HG03097 (cell line): ENCODE measurements around the gene NAALADL2.

Experiments
- ATAC-seq: cut with Tn5 transposase; IDR thresholded peaks from one replicate; pipeline ENCODE4 v1.9.1; 2021; ENCODE audit not compliant: unreplicated experiment, low FRiP score

Gene NAALADL2

GRCh38 chr3:174959556-174960065, 100.5 kb downstream of the NAALADL2 start:
- no peak for ATAC-seq

- ATAC-seq: no peak
Measured at GRCh38 chr3:174960898-174961297, 101.8 kb downstream of the NAALADL2 start.

GRCh38 chr3:174973465-174973864, 114.3 kb downstream of the NAALADL2 start:
- no peak for ATAC-seq

- no peak for ATAC-seq
Measured at GRCh38 chr3:174986685-174987084, 127.6 kb downstream of the NAALADL2 start.

GRCh38 chr3:175001091-175001490, 142.0 kb downstream of the NAALADL2 start:
- no peak for ATAC-seq

- ATAC-seq: no peak
Measured at GRCh38 chr3:175002732-175003143, 143.6 kb downstream of the NAALADL2 start.

- ATAC-seq: no peak
Measured at GRCh38 chr3:175003590-175003989, 144.5 kb downstream of the NAALADL2 start.

- no peak for ATAC-seq
Measured at GRCh38 chr3:175005193-175005592, 146.1 kb downstream of the NAALADL2 start.

- ATAC-seq: no peak
Measured at GRCh38 chr3:175005881-175006280, 146.7 kb downstream of the NAALADL2 start.

- ATAC-seq: no peak
Measured at GRCh38 chr3:175007306-175007705, 148.2 kb downstream of the NAALADL2 start.

GRCh38 chr3:175009295-175009694, 150.2 kb downstream of the NAALADL2 start:
- no peak for ATAC-seq

- no peak for ATAC-seq
Measured at GRCh38 chr3:175015056-175015635, 156.0 kb downstream of the NAALADL2 start.

GRCh38 chr3:175018946-175019727, 160.0 kb downstream of the NAALADL2 start:
- no peak for ATAC-seq

- ATAC-seq: no peak
Measured at GRCh38 chr3:175020101-175020500, 161.0 kb downstream of the NAALADL2 start.

- ATAC-seq: no peak
Measured at GRCh38 chr3:175029828-175030227, 170.7 kb downstream of the NAALADL2 start.

GRCh38 chr3:175039875-175040274, 180.7 kb downstream of the NAALADL2 start:
- ATAC-seq: no peak

- ATAC-seq: no peak
Measured at GRCh38 chr3:175041369-175041768, 182.2 kb downstream of the NAALADL2 start.

- no peak for ATAC-seq
Measured at GRCh38 chr3:175046601-175047000, 187.5 kb downstream of the NAALADL2 start.

GRCh38 chr3:175047786-175048185, 188.7 kb downstream of the NAALADL2 start:
- ATAC-seq: no peak

GRCh38 chr3:175057401-175057800, 198.3 kb downstream of the NAALADL2 start:
- ATAC-seq: no peak

GRCh38 chr3:175059788-175060187, 200.7 kb downstream of the NAALADL2 start:
- ATAC-seq: no peak

- no peak for ATAC-seq
Measured at GRCh38 chr3:175065497-175065896, 206.4 kb downstream of the NAALADL2 start.
